HCT116 (cell line): Measurements from ENCODE around the gene NPC2.

Source experiments
- POLR2A ChIP-seq: IDR thresholded peaks from 2 replicates; pipeline ENCODE4 v1.7.0; 2011; ENCODE audit warnings: borderline replicate concordance; ENCODE audit not compliant: insufficient read depth, insufficient read length; ENCODE audit errors: extremely low read depth
- POLR2AphosphoS5 ChIP-seq: IDR thresholded peaks from 2 replicates; pipeline ENCODE4 v1.6.1; 2011; ENCODE audit warnings: mild to moderate bottlenecking, low read depth, low read length, moderate library complexity
- TCF7L2 ChIP-seq: IDR thresholded peaks from 2 replicates; pipeline ENCODE4 v1.7.0; 2011; ENCODE audit warnings: borderline replicate concordance, inconsistent platforms; ENCODE audit not compliant: insufficient read depth, insufficient read length; ENCODE audit errors: extremely low read depth
- ZNF274 ChIP-seq: fragments of 200-500 bp; sonication (Bioruptor generic); IDR thresholded peaks from 2 replicates; pipeline ENCODE4 v1.6.1; 2014; ENCODE audit warnings: mild to moderate bottlenecking, low read depth, low read length, inconsistent platforms
- TF ChIP-seq, protein P1 (sequence below), 3 experiments: fragments of 200-600 bp in 1 of 3; sonication (generic) in 1 of 3; IDR thresholded peaks in 2 of 3; conservative IDR thresholded peaks in 1 of 3; 2 replicates each; pipeline ENCODE4 v1.5.1; 2012 to 2017; ENCODE audit warnings: low read depth in 2 of 3, low read length in 2 of 3, antibody characterized with exemption in 1 of 3, borderline replicate concordance in 1 of 3, control low read depth in 1 of 3, mild to moderate bottlenecking in 1 of 3, mixed read lengths in 1 of 3, mixed run types in 1 of 3, moderate library complexity in 1 of 3; ENCODE audit not compliant: insufficient read depth in 1 of 3
- TF ChIP-seq, protein P2 (sequence below): IDR thresholded peaks from 2 replicates; pipeline ENCODE4 v1.6.1; 2012

DNA sequence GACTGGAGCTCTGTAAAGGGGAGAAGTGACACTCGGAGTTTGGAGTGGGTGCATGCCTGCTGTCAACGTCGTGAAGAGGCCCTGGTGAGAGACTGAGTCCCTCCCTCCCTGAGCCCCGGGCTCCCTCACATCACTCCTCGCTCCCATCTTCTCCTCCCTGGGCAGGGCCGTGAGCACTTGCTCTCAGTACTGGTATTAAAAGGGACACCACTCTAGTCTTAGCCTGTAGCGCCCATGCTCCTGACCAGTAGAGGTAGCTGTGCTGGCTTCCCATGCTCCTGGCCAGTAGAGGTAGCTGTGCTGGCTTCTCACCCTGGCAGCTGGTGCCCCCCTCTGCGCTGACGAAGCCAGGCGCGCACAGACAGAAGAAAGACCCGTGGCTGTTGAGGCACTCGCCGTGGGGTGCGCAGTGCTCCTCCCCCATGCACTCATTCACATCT lies 15.2 kb upstream of the NPC2 start:
- TF ChIP-seq TCF7L2, result no peak
- TF ChIP-seq, protein P1, sequence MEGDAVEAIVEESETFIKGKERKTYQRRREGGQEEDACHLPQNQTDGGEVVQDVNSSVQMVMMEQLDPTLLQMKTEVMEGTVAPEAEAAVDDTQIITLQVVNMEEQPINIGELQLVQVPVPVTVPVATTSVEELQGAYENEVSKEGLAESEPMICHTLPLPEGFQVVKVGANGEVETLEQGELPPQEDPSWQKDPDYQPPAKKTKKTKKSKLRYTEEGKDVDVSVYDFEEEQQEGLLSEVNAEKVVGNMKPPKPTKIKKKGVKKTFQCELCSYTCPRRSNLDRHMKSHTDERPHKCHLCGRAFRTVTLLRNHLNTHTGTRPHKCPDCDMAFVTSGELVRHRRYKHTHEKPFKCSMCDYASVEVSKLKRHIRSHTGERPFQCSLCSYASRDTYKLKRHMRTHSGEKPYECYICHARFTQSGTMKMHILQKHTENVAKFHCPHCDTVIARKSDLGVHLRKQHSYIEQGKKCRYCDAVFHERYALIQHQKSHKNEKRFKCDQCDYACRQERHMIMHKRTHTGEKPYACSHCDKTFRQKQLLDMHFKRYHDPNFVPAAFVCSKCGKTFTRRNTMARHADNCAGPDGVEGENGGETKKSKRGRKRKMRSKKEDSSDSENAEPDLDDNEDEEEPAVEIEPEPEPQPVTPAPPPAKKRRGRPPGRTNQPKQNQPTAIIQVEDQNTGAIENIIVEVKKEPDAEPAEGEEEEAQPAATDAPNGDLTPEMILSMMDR (IDR thresholded peaks at IDR 0.05 in 2 of 3, conservative IDR thresholded peaks at IDR 0.05 in 1 of 3; ENCODE audit: borderline replicate concordance in 1 of 3, insufficient read depth in 1 of 3, low read depth in 2 of 3, low read length in 2 of 3), result peak; percentile 76 to 96 (median 90)
- TF ChIP-seq POLR2A, result no peak
- TF ChIP-seq ZNF274, result no peak
- TF ChIP-seq POLR2AphosphoS5, result no peak
- TF ChIP-seq, protein P2, sequence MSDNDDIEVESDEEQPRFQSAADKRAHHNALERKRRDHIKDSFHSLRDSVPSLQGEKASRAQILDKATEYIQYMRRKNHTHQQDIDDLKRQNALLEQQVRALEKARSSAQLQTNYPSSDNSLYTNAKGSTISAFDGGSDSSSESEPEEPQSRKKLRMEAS, result no peak
